ENCODE measurements around the gene BEST4.
"Not testable (repeated sequence)": the region's sequence is repeated elsewhere in the genome, so short reads cannot be mapped to it uniquely, and the experiment has no call there.

BEST4 gene

DNA sequence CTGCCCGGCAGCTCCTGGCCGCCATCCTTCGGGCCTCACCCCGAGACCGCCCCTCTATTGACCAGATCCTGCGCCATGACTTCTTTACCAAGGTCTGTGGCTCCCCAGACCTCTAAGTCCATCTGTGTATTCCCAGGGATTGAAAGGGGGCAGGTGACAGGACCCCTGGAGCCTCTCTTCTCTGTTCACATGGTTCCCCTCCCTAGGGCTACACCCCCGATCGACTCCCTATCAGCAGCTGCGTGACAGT lies 15.0 kb upstream of the BEST4 start:
- peaks cover 23% of the 10 kb centered on the region for H3K36me3 Mint-ChIP-seq (ENCODE audit: low read depth)
- H3K4me1 Mint-ChIP-seq, result peaks cover 40% of the 10 kb centered on the region
- no peaks in the 10 kb centered on the region for H3K27me3 Mint-ChIP-seq (ENCODE audit: low read depth)
- H3K9me3 Mint-ChIP-seq, result no peaks in the 10 kb centered on the region
- peak overlapping the region; percentile 66 to 79 (median 70) for H3K27ac Mint-ChIP-seq
- TF ChIP-seq, protein P1, sequence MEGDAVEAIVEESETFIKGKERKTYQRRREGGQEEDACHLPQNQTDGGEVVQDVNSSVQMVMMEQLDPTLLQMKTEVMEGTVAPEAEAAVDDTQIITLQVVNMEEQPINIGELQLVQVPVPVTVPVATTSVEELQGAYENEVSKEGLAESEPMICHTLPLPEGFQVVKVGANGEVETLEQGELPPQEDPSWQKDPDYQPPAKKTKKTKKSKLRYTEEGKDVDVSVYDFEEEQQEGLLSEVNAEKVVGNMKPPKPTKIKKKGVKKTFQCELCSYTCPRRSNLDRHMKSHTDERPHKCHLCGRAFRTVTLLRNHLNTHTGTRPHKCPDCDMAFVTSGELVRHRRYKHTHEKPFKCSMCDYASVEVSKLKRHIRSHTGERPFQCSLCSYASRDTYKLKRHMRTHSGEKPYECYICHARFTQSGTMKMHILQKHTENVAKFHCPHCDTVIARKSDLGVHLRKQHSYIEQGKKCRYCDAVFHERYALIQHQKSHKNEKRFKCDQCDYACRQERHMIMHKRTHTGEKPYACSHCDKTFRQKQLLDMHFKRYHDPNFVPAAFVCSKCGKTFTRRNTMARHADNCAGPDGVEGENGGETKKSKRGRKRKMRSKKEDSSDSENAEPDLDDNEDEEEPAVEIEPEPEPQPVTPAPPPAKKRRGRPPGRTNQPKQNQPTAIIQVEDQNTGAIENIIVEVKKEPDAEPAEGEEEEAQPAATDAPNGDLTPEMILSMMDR (IDR thresholded peaks at IDR 0.05; ENCODE audit: unreplicated experiment in 3 of 3), result no peak
- H3K4me3 Mint-ChIP-seq, result peak overlapping the region; percentile 53 to 78 (median 57)

DNA sequence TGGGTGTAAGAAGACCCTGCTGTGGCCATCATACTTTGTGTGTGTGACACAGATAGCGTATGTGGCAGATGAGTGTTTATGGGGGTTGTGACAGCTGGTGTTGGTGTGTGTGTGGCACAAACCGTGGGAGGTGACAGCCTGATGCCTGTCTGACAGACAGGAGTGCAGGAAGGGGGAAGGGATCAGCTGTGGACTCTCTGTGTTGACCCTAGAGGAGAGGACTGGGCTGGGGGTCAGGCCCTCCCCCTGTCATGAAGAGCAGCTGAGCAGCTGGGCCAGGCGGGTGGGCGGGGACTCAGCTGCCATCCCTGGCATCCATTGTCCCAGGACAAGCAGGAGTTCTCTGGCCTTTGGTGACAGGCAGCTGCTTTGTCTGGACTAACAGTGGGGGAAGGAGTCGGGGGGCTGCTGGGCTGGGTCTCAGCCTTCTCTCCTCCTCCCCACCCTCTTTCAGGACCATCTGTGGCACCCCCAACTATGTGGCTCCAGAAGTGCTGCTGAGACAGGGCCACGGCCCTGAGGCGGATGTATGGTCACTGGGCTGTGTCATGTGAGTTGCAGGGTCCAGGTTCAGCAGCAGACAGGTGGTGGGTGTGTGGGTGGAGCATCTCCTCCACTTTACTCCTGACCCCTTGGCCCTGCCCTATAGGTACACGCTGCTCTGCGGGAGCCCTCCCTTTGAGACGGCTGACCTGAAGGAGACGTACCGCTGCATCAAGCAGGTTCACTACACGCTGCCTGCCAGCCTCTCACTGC lies 14.5 kb upstream of the BEST4 start:
- H3K4me3 Mint-ChIP-seq, result peak overlapping the region; percentile 53 to 90 (median 78)
- no peaks in the 10 kb centered on the region for H3K9me3 Mint-ChIP-seq
- no peaks in the 10 kb centered on the region for H3K27me3 Mint-ChIP-seq (ENCODE audit: low read depth)
- peak overlapping the region; percentile 66 to 79 (median 70) for H3K27ac Mint-ChIP-seq
- peaks cover 23% of the 10 kb centered on the region for H3K36me3 Mint-ChIP-seq (ENCODE audit: low read depth)
- H3K4me1 Mint-ChIP-seq, result peaks cover 35% of the 10 kb centered on the region
- TF ChIP-seq, protein P1 (IDR thresholded peaks at IDR 0.05; ENCODE audit: unreplicated experiment in 3 of 3), result no peak

DNA sequence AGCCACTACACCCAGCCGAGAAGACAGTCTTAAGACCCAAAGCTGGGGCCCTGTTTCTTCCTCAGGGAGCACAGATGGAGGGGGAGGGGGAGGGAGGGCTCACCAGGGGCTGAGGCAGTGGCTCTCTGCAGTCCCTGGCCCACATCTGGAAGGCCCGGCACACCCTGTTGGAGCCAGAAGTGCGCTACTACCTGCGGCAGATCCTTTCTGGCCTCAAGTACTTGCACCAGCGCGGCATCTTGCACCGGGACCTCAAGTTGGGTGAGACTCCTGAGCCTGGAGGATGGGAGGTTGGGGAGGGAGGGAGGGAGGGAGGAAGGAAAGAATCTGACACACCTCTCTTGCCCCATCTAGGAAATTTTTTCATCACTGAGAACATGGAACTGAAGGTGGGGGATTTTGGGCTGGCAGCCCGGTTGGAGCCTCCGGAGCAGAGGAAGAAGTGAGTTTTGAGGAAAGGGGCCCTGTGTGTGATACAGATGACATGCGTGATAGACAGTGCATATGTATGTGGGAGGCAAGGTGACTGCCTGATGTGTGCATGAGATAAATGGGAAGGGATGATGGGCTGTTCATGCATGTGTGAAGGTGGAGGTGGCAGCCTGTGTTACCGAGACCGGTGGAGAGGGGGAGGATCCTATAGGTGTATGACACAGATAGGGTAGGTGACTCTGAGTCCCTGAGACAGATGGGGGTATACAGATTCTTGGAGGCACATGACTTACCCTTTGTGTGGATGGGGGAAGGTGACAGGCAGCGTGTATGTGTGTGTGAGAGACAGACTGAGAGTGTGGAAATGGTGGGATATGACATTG lies 13.7 kb upstream of the BEST4 start:
- H3K4me3 Mint-ChIP-seq, result peak overlapping the region; percentile 77 to 90 (median 78)
- H3K4me1 Mint-ChIP-seq, result peaks cover 27% of the 10 kb centered on the region
- peaks cover 17% of the 10 kb centered on the region for H3K36me3 Mint-ChIP-seq (ENCODE audit: low read depth)
- TF ChIP-seq, protein P1 (IDR thresholded peaks at IDR 0.05; ENCODE audit: unreplicated experiment in 3 of 3), result no peak
- peak overlapping the region; percentile 41 to 79 (median 48) for H3K27ac Mint-ChIP-seq
- H3K9me3 Mint-ChIP-seq, result no peaks in the 10 kb centered on the region
- H3K27me3 Mint-ChIP-seq (ENCODE audit: low read depth), result no peaks in the 10 kb centered on the region

DNA sequence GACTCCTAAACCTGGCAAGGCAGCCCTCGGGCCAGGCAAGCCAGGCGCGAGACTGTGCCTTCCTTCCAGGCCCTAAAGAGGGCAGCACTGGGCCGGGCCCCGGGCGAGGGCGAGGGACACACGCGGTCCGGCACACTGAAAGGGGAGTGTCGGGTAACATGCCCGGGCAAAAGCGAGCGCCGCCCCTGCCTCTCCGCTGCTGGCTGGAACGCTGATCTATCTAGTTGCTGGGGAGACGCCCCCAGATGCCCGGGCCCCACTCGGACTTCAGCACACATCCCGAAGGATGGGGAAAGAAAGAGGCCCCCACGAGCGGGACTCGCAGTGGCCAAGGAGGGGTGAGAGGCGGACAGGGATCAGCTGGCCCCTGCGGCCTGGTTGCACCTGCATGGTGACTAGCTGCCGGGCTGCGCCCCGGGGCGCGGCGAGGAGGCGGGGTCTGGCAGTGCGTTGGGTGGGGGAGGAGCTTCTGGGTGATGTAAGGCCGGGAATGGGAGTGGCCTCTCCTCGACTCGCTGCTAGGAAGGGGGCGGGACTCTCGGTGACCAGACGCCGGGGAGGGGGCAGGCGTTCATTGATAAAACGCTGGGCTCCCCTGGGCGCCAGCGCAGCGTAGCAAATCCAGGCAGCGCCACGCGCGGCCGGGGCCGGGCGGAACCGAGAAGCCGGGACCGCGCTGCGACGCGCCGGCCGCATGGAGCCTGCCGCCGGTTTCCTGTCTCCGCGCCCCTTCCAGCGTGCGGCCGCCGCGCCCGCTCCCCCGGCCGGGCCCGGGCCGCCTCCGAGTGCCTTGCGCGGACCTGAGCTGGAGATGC lies 12.0 kb upstream of the BEST4 start, which contains the start of gene PLK3:
TSS of gene PLK3 (plus strand) at position 608 of the 815 bp plus-strand sequence. CDS start at position 695, 87 bp downstream.
- H3K4me1 Mint-ChIP-seq, result peaks cover 26% of the 10 kb centered on the region
- peak within 1 kb of the TSS; percentile 94 to 99 (median 97) for H3K4me3 Mint-ChIP-seq
- TF ChIP-seq, protein P1 (IDR thresholded peaks at IDR 0.05; ENCODE audit: unreplicated experiment in 3 of 3), result peak; percentile 88 to 95 (median 93)
- peaks cover 12% of the 10 kb centered on the region for H3K36me3 Mint-ChIP-seq (ENCODE audit: low read depth)
- H3K27me3 Mint-ChIP-seq (ENCODE audit: low read depth), result no peaks in the 10 kb centered on the region
- H3K9me3 Mint-ChIP-seq, result no peaks in the 10 kb centered on the region
- H3K27ac Mint-ChIP-seq, result peak within 1 kb of the TSS; percentile 90 to 99 (median 97)

DNA sequence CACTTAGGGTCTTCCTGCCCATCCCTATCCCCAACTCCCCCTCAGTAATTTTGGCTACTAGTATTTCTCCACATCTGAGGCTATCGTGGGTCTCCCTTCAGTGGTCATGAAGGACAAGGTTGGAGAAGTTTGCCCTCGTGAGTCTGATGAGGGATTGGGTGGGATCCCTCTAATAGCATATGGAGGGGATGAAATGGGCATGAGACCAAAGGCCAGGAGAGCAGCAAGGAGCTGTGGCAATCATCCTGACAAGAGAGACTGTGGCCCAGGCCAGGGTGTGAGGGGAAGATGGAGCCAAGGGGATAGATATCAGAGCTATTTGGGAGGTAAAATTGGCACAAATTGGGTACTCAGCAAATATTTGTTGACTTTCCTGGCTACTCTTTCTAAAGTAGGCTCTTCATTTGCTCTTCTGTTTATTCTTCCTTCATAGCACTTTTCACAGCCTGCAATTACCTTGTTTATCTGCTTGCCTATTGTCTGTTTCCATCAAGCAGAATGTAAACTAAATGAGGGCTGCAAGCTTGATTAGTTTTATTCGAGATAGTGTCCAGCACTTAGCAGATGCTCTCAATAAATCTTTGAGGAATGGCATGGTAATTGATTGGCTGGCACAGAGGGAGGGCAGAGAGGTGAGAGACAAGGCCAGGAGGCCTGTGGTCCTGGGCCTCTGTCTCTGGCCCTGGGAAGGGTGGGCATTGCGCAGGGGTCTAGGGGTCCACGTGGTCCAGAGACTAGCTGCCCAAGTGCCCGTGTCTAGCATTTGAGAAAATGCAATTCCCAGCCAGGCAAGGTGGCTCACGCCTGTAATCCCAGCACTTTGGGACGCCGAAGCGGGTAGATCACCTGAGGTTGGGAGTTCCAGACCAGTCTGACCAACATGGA lies 10.8 kb upstream of the BEST4 start:
- no peaks in the 10 kb centered on the region for H3K9me3 Mint-ChIP-seq
- no peaks in the 10 kb centered on the region for H3K27me3 Mint-ChIP-seq (ENCODE audit: low read depth)
- H3K4me1 Mint-ChIP-seq, result peaks cover 27% of the 10 kb centered on the region
- peak overlapping the region; percentile 50 to 97 (median 90) for H3K27ac Mint-ChIP-seq
- H3K4me3 Mint-ChIP-seq, result peak overlapping the region; percentile 94 to 99 (median 97)
- H3K36me3 Mint-ChIP-seq (ENCODE audit: low read depth), result peaks cover 12% of the 10 kb centered on the region
- TF ChIP-seq, protein P1 (IDR thresholded peaks at IDR 0.05; ENCODE audit: unreplicated experiment in 3 of 3), result no peak

DNA sequence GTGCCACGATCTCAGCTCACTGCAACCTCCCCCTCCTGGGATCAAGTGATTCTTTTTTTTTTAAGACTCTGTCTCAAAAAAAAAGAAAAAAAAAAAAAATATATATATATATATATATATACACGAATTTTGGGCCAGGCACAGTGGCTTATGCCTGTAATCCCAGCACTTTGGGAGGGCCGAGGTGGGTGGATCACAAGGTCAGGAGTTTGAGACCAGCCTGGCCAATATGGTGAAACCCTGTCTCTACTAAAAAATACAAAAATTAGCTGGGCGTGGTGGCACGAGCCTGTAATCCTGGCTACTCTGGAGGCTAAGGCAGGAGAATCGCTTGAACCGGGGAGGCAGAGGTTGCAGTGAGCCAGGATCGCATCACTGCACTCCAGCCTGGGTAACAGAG lies 9.9 kb upstream of the BEST4 start:
- not testable (repeated sequence) for H3K27ac Mint-ChIP-seq; H3K36me3 Mint-ChIP-seq (ENCODE audit: low read depth); H3K27me3 Mint-ChIP-seq (ENCODE audit: low read depth); H3K9me3 Mint-ChIP-seq; H3K4me3 Mint-ChIP-seq
- H3K4me1 Mint-ChIP-seq, result peaks cover 27% of the 10 kb centered on the region

Measured in nephron (organoid).